ENCODE data around the gene SPECC1. TPM values are rescaled to one million over a fixed set of nuclear protein-coding genes. Genes with fewer than 3 reads are reported as not detected.

Gene SPECC1
- total RNA-seq, 1 donor from 2014 or later = 65.7 TPM

GRCh38 chr17:20197272-20197926, 188.2 kb downstream of the SPECC1 start:
- Mint-ChIP-seq H3K4me3 (ENCODE audit: unreplicated experiment) (no peak overlapping the region), H3K27me3 (ENCODE audit: unreplicated experiment) (no peaks in the 10 kb centered on the region), H3K27ac (ENCODE audit: unreplicated experiment) (no peak overlapping the region), H3K36me3 (ENCODE audit: low read depth, unreplicated experiment) (peaks cover 15% of the 10 kb centered on the region), H3K9me3 (ENCODE audit: unreplicated experiment) (no peaks in the 10 kb centered on the region), H3K4me1 (ENCODE audit: unreplicated experiment) (peaks cover 3% of the 10 kb centered on the region)
- TF ChIP-seq, protein P1, sequence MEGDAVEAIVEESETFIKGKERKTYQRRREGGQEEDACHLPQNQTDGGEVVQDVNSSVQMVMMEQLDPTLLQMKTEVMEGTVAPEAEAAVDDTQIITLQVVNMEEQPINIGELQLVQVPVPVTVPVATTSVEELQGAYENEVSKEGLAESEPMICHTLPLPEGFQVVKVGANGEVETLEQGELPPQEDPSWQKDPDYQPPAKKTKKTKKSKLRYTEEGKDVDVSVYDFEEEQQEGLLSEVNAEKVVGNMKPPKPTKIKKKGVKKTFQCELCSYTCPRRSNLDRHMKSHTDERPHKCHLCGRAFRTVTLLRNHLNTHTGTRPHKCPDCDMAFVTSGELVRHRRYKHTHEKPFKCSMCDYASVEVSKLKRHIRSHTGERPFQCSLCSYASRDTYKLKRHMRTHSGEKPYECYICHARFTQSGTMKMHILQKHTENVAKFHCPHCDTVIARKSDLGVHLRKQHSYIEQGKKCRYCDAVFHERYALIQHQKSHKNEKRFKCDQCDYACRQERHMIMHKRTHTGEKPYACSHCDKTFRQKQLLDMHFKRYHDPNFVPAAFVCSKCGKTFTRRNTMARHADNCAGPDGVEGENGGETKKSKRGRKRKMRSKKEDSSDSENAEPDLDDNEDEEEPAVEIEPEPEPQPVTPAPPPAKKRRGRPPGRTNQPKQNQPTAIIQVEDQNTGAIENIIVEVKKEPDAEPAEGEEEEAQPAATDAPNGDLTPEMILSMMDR (IDR thresholded peaks at IDR 0.05; ENCODE audit: unreplicated experiment) = no peak
- DNase-seq (ENCODE audit: low spot score) = no peak

- Mint-ChIP-seq H3K4me1 (ENCODE audit: unreplicated experiment) (peaks cover 6% of the 10 kb centered on the region), H3K9me3 (ENCODE audit: unreplicated experiment) (no peaks in the 10 kb centered on the region), H3K27ac (ENCODE audit: unreplicated experiment) (no peak overlapping the region), H3K4me3 (ENCODE audit: unreplicated experiment) (no peak overlapping the region), H3K36me3 (ENCODE audit: low read depth, unreplicated experiment) (peaks cover 27% of the 10 kb centered on the region), H3K27me3 (ENCODE audit: unreplicated experiment) (no peaks in the 10 kb centered on the region)
- DNase-seq (ENCODE audit: low spot score) = no peak
- TF ChIP-seq, protein P1 (IDR thresholded peaks at IDR 0.05; ENCODE audit: unreplicated experiment) = no peak
These were observed 191.0 kb downstream of the SPECC1 start for GRCh38 chr17:20200016-20200795.

DNA sequence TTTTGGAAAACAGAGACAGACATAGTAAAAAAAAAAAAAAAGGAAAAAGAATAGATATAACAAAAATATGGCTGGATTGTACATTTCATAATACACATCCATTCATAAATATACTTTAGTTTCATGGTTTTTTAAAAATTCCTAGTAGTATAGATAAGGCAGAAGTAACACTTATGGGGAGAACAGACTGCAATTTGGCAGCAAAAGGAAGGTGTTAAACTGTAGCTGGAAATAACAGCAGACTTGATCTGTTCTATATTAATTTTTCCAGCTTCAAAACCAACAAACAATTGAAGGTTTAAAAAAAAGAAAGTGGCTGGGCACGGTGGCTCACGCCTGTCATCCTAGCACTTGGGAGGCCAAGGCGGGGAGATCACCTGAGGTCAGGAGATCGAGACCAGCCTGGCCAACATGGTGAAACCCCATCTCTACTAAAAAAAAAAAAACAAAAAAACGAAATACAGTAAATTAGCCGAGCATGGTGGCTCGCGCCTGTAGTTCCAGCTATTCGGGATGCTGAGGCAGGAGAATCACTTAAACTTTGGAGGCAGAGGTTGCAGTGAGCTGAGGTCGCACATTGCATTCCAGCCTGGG, 191.8 kb downstream of the SPECC1 start:
- Mint-ChIP-seq H3K36me3 (ENCODE audit: low read depth, unreplicated experiment) (peaks cover 26% of the 10 kb centered on the region), H3K27ac (ENCODE audit: unreplicated experiment) (no peak overlapping the region), H3K9me3 (ENCODE audit: unreplicated experiment) (no peaks in the 10 kb centered on the region), H3K4me1 (ENCODE audit: unreplicated experiment) (peaks cover 8% of the 10 kb centered on the region), H3K27me3 (ENCODE audit: unreplicated experiment) (no peaks in the 10 kb centered on the region), H3K4me3 (ENCODE audit: unreplicated experiment) (no peak overlapping the region)
- no peak for DNase-seq (ENCODE audit: low spot score)
- TF ChIP-seq, protein P1 (IDR thresholded peaks at IDR 0.05; ENCODE audit: unreplicated experiment) = no peak

- no peak for DNase-seq (ENCODE audit: low spot score)
- Mint-ChIP-seq H3K27ac (ENCODE audit: unreplicated experiment) (no peak overlapping the region), H3K27me3 (ENCODE audit: unreplicated experiment) (no peaks in the 10 kb centered on the region), H3K4me3 (ENCODE audit: unreplicated experiment) (no peak overlapping the region), H3K36me3 (ENCODE audit: low read depth, unreplicated experiment) (peaks cover 21% of the 10 kb centered on the region), H3K9me3 (ENCODE audit: unreplicated experiment) (no peaks in the 10 kb centered on the region), H3K4me1 (ENCODE audit: unreplicated experiment) (peaks cover 10% of the 10 kb centered on the region)
- TF ChIP-seq, protein P1 (IDR thresholded peaks at IDR 0.05; ENCODE audit: unreplicated experiment) = no peak
These were observed 193.0 kb downstream of the SPECC1 start for GRCh38 chr17:20202141-20202621.

All from endothelial cell (in vitro differentiated cells).